VCaP (cell line): ENCODE data around the gene CFAP57.

Experiments used
- H3K27ac ChIP-seq: fragments of 450-650 bp; 2 replicates; pipeline ENCODE4 v1.5.1; 2017
- TF ChIP-seq, protein P1 (sequence below): fragments of 450-650 bp; conservative IDR thresholded peaks from 2 replicates; pipeline ENCODE4 v1.5.1; 2017; ENCODE audit warnings: mild to moderate bottlenecking, moderate library complexity

CFAP57 gene

DNA sequence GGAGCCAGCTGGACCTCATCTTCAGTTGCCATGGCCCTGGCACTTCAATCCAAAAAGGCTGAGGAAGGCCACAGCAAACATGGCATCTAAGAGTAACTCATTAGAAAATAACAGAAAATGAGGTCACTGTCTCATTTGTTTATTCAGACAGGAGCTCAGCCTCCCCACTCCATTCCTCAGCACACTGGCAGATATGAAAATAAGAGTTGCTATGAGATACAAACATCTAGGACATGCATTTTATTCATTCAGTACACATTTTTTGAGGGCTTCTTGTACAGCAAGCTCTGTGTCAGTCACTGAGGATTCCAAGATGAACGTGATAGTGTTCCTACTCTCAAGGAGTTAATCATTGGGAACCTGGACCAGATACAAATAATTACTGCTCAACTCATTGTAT, 65.0 kb downstream of the CFAP57 start:
- TF ChIP-seq, protein P1, sequence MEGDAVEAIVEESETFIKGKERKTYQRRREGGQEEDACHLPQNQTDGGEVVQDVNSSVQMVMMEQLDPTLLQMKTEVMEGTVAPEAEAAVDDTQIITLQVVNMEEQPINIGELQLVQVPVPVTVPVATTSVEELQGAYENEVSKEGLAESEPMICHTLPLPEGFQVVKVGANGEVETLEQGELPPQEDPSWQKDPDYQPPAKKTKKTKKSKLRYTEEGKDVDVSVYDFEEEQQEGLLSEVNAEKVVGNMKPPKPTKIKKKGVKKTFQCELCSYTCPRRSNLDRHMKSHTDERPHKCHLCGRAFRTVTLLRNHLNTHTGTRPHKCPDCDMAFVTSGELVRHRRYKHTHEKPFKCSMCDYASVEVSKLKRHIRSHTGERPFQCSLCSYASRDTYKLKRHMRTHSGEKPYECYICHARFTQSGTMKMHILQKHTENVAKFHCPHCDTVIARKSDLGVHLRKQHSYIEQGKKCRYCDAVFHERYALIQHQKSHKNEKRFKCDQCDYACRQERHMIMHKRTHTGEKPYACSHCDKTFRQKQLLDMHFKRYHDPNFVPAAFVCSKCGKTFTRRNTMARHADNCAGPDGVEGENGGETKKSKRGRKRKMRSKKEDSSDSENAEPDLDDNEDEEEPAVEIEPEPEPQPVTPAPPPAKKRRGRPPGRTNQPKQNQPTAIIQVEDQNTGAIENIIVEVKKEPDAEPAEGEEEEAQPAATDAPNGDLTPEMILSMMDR, result no peak
- peak overlapping the region; percentile 99 for H3K27ac ChIP-seq

DNA sequence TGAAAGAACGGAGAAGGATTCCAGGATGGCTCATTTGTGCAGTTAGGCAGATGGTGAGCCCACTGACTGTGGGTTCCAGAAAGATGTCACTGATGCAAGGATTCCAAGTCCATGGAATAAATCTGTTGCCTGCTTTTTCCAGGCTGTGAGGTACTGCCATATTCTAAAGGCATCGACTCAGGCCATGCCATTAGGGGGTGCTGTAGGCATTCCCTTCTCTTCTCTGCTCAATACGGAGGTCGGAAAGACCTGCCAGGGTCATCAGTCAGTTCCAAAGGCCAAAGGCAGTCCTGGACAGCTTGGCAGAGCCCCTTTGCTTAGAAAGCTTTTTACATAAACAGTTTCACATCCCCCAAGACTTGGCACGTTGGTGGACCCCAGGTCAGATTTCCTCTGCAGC, 66.0 kb downstream of the CFAP57 start:
- H3K27ac ChIP-seq, result peak overlapping the region; percentile 99; the same call in 1 of the 2 replicates

DNA sequence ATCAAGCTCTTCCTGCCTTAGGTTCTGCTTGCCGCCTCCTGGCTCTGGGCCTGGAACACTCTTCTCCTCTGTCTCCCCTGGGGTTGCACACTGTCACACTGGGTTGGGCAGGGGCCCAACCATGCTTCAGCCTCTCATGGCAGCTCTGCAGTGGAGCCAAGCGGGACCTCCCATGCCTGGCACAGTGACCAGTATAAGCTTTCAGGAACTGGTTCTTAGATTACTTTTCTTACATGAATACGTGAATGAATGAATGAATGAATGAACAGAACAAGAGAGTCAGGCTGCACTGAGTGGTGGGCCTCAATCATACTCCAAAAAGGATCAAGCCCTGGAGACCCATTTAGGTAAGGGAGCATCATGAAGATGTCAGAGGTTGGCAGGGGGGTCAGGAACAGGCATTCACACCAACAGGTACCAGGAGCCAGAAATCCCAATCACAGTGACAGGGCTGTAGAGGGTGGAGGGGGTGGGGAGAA, 66.9 kb downstream of the CFAP57 start:
- H3K27ac ChIP-seq, result no peak overlapping the region
- TF ChIP-seq, protein P1, result no peak

More for the DNA sequence above, 66.0 kb downstream of the CFAP57 start:
- TF ChIP-seq, protein P1, result peak; percentile 55

DNA sequence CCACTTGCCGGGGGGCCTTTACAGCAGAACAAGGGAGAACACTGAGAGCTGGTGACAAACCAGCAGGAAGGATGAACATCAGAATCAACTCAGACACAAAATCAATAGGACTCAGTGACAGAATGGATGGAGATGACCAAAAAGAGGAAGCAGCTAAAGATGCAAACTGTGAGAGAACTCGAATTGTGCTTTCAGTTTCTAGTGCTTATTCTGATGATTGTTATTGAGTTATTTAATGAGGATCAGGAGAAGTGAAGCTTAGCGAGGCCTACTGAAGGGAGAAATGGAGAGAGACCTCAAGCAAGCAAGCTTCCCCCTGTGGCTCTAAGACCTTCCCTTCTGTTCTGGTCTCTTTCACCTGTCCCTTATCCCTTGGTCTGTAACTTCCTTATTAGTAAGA, 67.4 kb downstream of the CFAP57 start:
- H3K27ac ChIP-seq, result no peak overlapping the region
- TF ChIP-seq, protein P1, result no peak

DNA sequence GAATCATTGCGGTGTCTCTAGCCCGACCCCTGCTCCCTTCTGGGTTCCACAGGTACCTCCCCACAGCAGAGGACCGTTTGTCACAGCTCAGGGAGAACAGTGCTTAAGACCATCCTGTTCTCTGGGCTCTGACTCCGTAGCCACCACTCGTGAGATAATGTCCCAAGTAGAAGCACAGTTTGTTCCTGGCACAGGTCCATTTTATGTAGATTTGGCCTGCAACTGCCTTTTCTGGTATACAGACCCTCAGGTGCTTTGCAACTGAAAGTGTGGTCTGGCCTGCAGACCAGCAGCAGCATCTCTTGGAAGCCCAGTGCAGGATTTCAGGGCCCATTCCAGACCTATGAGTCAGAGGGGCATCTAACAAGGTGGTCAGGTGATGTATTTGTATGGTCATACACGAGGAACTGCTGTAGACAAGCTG, 69.3 kb downstream of the CFAP57 start:
- peak overlapping the region; percentile 38; the same call in 1 of the 2 replicates for H3K27ac ChIP-seq
- TF ChIP-seq, protein P1, result no peak

DNA sequence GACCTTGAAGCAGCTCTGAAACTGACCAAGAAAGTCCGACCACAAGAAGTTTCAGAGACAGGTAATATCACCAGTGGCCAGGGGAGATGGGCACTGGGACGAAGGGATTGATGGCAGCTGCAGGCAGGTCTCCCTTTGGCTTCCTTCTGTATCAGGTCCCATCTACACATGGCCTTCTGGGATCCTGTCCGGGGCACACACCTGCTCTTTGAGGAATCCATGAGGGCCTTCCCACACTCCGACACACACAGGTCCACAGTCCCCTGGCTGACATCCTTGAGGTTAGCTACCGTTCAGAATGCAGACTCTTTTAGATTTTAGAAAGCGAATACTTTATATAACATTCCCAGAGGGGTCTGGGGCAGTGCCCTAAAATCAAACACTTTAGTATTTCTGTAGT, 71.2 kb downstream of the CFAP57 start:
- TF ChIP-seq, protein P1, result no peak
- no peak overlapping the region for H3K27ac ChIP-seq

DNA sequence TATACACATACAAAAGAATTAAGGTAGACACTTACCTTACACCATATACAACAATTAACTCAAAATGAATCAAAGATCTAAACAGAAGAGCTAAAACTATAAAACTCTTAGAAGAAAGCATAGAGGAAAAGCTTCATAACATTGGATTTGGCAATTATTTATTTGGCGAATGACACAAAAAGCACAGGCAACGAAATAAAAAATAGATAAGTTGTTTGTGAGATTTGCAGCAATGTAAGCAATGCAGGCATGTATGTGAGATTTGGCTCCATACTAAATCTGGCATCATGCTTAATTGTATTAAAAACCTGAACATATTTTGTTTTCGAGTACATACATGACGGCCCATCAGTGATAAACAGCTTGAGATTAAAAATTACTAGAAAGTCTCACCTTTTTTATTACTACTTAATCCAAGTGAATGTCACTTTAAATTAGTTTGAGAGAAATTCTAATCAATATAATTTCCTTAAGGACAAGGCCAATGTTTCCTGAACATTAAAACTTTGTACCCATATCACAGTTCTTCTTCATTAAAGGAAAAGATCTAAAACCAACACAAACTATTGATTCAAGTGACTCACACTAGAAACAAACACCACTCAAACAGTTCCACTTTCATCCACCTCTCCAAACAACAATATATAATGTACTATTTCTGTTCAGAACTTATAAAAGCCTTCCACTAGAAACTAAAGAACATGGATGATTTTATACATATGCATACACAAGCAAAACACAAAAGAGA, 74.5 kb downstream of the CFAP57 start:
- TF ChIP-seq, protein P1, result no peak
- H3K27ac ChIP-seq, result no peak overlapping the region
